Skin epidermis (tissue), 12 donors: Measurements from ENCODE around the gene MAN2A2.

Source experiments
- H3K27ac ChIP-seq, 21 experiments: fragments of 200-600 bp; sonication (generic) in 11 of 21; one replicate each; pipeline ENCODE4 v1.5.0; 2020; ENCODE audit warnings: mild to moderate bottlenecking in 3 of 21, inconsistent platforms in 2 of 21, moderate library complexity in 2 of 21
- H3K4me3 ChIP-seq, 7 experiments: fragments of 200-600 bp; sonication (generic) in 2 of 7; one replicate each; pipeline ENCODE4 v1.5.0; 2020; ENCODE audit warnings: inconsistent platforms in 2 of 7, mild to moderate bottlenecking in 2 of 7, moderate library complexity in 1 of 7

The MAN2A2 gene

DNA sequence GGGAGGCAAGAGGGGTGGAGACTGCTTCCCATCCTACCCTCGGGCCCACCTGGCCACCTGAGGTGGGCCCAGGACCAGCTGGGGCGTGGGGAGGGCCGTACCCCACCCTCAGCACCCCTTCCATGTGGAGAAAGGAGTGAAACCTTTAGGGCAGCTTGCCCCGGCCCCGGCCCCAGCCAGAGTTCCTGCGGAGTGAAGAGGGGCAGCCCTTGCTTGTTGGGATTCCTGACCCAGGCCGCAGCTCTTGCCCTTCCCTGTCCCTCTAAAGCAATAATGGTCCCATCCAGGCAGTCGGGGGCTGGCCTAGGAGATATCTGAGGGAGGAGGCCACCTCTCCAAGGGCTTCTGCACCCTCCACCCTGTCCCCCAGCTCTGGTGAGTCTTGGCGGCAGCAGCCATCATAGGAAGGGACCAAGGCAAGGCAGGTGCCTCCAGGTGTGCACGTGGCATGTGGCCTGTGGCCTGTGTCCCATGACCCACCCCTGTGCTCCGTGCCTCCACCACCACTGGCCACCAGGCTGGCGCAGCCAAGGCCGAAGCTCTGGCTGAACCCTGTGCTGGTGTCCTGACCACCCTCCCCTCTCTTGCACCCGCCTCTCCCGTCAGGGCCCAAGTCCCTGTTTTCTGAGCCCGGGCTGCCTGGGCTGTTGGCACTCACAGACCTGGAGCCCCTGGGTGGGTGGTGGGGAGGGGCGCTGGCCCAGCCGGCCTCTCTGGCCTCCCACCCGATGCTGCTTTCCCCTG lies 21.0 kb upstream of the MAN2A2 start:
- H3K27ac ChIP-seq: peak overlapping the region in 6 of 21 experiments; percentile 0 to 99 (median 96)
- H3K4me3 ChIP-seq: no peak overlapping the region

DNA sequence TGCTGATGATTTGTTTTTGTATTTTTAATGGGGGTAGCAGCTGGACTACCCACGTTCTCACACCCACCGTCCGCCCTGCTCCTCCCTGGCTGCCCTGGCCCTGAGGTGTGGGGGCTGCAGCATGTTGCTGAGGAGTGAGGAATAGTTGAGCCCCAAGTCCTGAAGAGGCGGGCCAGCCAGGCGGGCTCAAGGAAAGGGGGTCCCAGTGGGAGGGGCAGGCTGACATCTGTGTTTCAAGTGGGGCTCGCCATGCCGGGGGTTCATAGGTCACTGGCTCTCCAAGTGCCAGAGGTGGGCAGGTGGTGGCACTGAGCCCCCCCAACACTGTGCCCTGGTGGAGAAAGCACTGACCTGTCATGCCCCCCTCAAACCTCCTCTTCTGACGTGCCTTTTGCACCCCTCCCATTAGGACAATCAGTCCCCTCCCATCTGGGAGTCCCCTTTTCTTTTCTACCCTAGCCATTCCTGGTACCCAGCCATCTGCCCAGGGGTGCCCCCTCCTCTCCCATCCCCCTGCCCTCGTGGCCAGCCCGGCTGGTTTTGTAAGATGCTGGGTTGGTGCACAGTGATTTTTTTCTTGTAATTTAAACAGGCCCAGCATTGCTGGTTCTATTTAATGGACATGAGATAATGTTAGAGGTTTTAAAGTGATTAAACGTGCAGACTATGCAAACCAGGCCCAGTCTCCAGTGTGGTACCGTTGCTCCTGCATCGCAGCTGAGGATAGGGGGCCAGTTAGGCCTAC lies 20.1 kb upstream of the MAN2A2 start:
- Histone ChIP-seq H3K4me3 (no peak overlapping the region), H3K27ac (peak overlapping the region in 20 of 21 experiments; percentile 77 to 99 (median 93))

DNA sequence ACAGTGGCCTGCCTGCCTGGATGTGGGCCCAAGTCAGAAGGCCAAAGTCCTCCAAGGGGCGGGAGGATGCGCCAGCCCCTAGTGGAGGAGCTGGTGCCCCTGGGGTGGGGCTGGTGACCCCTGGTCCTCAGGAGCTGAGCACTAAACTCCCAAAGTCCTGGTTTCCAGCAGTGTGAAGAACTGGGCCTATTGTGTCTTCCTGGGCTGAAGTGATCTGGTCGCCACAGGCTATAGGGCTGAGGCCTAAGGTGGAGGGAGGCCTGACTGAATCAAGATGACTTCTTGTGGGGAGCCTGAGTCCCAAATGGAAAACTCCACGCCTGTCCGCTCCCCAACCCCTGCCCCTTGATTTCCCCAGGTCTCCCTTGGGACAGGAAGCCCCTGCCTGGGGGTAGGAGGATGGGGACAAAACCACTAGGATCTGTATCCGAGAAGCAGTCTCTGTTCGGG lies 19.6 kb upstream of the MAN2A2 start:
- Histone ChIP-seq H3K27ac (peak overlapping the region; percentile 77 to 99 (median 93)), H3K4me3 (peak overlapping the region in 4 of 7 experiments; percentile 36 to 55 (median 46))

DNA sequence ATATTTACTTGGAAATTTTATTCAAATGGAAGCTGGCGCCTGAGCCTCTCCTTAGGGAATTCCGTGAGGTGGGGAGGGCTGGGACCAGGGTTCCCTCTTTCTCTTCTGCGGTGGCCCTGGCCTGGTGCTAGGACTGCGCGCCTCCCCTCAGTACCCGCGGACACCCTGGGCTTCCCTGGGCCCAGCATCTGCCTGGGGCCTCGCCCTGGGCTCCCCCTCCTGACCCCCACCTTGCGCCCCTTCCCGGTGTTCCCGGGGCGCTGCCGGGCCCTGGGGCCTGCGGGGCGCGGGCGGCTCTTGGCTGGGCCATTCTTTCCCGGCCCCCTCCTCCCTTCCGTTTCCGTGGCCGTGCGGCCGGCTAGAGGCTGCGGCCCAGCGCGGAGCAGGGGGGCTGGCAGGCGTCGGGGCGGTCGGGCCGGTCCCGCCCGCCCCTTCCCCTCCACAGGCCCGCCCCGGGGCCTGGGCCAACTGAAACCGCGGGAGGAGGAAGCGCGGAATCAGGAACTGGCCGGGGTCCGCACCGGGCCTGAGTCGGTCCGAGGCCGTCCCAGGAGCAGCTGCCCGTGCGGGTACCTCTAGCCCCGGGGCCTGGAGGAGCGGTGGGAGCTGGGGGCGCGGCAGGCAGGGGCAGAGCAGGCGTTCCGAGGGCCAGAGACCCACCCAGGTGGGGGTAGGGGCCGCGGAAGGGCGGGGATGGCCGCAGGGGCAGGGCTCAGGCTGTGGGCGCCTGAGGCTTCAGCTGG lies 19.0 kb upstream of the MAN2A2 start, which contains the start of gene FES:
Gene FES (plus strand): TSS at position 529 of the 743 bp plus-strand sequence. CDS start 542 bp downstream, outside the sequence.
- peak within 1 kb of the TSS; percentile 77 to 99 (median 93) for H3K27ac ChIP-seq

GRCh38 chr15:90884719-90885431 lies 18.2 kb upstream of the MAN2A2 start:
- H3K4me3 ChIP-seq: peak overlapping the region; percentile 29 to 55 (median 42)

More for the DNA sequence above, 19.0 kb upstream of the MAN2A2 start, which contains the start of gene FES:
- H3K4me3 ChIP-seq: peak within 1 kb of the TSS; percentile 29 to 55 (median 42)

DNA sequence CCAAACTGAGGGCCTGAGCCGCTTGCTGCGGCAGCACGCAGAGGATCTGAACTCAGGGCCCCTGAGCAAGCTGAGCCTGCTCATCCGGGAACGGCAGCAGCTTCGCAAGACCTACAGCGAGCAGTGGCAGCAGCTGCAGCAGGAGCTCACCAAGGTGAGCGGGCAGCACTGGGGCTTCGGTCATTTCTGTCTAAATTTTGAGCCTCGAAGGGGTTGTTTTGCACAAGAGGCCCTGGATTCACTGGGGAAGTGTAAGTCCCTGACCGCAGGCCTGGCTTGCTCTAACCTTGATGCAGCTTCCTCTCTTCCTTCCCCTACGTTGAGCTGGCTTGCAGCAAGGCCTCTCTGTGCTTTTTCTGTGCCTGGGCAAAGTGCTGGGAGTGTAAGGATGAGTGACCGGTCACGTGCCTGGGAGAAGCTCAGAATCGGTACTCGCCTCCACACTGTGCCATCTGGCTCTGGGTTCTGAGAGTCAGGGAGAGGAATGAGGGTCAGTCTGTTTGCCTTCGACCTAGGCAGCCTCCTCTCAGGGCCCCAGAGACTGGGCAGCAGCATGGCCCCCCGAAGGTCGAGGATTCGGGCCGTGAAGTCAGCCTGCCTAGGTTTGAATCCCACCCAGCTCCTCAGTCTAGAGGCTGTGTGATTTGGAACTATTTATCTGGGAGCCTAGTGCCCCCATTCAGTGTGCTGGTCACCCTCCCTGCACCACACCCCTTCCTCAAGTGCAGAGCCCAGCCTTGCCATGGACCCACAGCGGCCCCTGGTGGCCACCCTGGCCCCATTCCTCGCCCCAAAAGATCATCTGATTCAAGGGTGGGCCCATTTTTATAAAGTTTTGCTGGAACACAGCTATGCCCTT lies 17.4 kb upstream of the MAN2A2 start:
- H3K4me3 ChIP-seq: peak overlapping the region; percentile 11 to 55 (median 42)
- peak overlapping the region; percentile 19 to 99 (median 93) for H3K27ac ChIP-seq

More at GRCh38 chr15:90884719-90885431, 18.2 kb upstream of the MAN2A2 start:
- H3K27ac ChIP-seq: peak overlapping the region; percentile 77 to 99 (median 93)

- H3K27ac ChIP-seq: peak overlapping the region in 10 of 21 experiments; percentile 1 to 99 (median 95)
- H3K4me3 ChIP-seq: peak overlapping the region in 1 of 7 experiments; percentile 36
Observed at GRCh38 chr15:90886291-90886614, 16.8 kb upstream of the MAN2A2 start.

DNA sequence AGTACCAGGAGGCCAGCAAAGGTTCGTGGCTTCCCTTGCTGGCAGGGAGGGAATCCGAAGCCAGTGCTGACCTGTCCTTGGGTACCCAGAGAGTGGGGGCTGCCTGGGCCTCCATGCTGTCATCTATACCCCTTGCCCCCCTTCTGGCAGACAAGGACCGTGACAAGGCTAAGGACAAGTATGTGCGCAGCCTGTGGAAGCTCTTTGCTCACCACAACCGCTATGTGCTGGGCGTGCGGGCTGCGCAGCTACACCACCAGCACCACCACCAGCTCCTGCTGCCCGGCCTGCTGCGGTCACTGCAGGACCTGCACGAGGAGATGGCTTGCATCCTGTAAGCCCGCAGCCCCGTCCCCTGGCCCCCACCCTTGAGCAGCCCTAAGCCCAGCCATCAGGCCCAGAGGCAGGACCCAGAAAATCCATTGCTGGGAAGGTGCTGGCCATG lies 16.0 kb upstream of the MAN2A2 start:
- no peak overlapping the region for H3K4me3 ChIP-seq
- H3K27ac ChIP-seq: peak overlapping the region in 3 of 21 experiments; percentile 1 to 99 (median 47)

DNA sequence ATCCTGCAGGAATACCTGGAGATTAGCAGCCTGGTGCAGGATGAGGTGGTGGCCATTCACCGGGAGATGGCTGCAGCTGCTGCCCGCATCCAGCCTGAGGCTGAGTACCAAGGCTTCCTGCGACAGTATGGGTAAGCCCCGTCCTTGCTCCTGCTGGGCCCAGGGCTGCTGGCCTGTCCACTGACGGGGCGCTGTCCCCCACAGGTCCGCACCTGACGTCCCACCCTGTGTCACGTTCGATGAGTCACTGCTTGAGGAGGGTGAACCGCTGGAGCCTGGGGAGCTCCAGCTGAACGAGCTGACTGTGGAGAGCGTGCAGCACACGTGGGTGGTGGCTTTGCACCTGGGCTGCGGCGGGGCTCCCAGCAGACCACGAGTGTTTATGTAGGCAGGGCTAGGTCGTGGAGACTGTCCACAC lies 13.8 kb upstream of the MAN2A2 start:
- no peak overlapping the region for H3K27ac ChIP-seq

DNA sequence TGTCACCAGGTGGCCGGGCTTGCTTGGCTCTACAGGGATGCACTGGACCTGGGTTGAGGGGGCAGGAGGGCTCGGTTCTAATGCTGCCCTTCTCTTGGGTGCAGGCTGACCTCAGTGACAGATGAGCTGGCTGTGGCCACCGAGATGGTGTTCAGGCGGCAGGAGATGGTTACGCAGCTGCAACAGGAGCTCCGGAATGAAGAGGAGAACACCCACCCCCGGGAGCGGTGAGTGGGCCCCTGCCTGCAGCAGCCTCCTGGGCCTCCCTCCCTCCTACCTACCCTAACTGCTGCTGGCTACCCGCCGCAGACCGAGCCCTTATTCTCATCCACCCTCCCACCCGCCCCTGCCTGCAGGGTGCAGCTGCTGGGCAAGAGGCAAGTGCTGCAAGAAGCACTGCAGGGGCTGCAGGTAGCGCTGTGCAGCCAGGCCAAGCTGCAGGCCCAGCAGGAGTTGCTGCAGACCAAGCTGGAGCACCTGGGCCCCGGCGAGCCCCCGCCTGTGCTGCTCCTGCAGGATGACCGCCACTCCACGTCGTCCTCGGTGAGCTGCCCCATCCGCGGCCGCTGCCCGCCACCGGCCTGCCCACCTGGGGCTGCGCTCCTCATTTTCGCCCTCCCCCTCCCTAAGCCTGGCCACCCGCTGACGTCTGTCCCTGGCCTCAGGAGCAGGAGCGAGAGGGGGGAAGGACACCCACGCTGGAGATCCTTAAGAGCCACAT lies 13.2 kb upstream of the MAN2A2 start:
- H3K27ac ChIP-seq: no peak overlapping the region
- no peak overlapping the region for H3K4me3 ChIP-seq

More for the DNA sequence above, 13.8 kb upstream of the MAN2A2 start:
- H3K4me3 ChIP-seq: no peak overlapping the region

DNA sequence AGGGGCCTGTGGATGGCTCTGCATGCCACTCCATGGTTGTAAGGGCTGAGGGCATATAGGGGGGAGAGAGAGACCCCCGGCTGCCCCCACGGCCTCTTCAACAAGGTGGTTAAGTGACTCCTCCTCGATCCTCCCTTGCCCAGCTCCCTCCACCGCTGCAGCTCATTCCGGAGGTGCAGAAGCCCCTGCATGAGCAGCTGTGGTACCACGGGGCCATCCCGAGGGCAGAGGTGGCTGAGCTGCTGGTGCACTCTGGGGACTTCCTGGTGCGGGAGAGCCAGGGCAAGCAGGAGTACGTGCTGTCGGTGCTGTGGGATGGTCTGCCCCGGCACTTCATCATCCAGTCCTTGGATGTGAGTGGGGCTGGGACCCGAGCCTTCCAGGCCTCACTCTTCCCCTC lies 12.3 kb upstream of the MAN2A2 start:
- Histone ChIP-seq H3K27ac (no peak overlapping the region), H3K4me3 (no peak overlapping the region)

- Histone ChIP-seq H3K27ac (no peak overlapping the region), H3K4me3 (no peak overlapping the region)
Observed at GRCh38 chr15:90891346-90891949, 11.7 kb upstream of the MAN2A2 start.

DNA sequence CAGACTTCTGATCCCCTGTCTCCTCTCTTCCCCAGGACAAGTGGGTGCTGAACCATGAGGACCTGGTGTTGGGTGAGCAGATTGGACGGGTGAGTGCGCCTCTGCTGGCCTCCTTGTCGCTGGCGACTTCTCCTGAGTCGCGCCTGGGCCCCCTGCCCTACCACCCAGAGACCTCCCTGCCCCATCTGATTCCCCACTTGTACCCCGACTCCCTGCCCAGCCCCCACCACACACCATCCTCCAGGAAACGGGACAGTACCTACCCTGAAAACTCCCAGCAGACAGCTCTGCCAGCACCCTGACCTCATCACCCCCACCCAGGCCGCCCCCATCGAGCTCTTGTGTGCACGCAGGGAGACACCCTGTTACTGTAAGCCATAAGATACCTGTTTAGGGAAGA lies 11.1 kb upstream of the MAN2A2 start:
- no peak overlapping the region for H3K4me3 ChIP-seq
- no peak overlapping the region for H3K27ac ChIP-seq

- no peak overlapping the region for H3K4me3 ChIP-seq
- no peak overlapping the region for H3K27ac ChIP-seq
Observed at GRCh38 chr15:90892498-90893174, 10.5 kb upstream of the MAN2A2 start.

GRCh38 chr15:90893175-90894090 lies 9.7 kb upstream of the MAN2A2 start:
- H3K27ac ChIP-seq: no peak overlapping the region
- no peak overlapping the region for H3K4me3 ChIP-seq
